ENCODE data around the gene PLXDC2.

The PLXDC2 gene

GRCh38 chr10:19946245-19946644, 130.0 kb downstream of the PLXDC2 start:
- no peak for DNase-seq

DNA sequence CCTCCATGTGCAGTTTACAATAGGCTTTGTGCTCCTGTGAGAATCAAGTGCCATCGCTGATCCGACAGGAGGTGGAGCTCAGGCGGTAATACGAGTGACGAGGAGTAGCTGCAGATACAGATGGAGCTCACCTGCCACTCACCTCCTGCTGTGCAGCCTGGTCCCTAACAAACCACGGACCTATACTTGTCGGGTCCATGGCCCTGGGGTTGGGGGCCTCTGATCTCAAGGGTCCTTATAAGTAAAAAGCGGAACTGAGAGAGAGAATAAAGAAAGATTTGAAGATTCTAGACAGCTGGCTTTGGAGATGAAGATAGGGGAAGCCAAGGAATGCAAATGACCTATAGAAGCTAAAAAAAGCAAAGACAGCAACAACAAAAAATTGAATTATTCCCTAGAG, 130.6 kb downstream of the PLXDC2 start:
- no peak for DNase-seq

GRCh38 chr10:19947215-19947614, 131.0 kb downstream of the PLXDC2 start:
- DNase-seq, result no peak

- DNase-seq, result no peak
Measured at GRCh38 chr10:19947656-19948055, 131.4 kb downstream of the PLXDC2 start.

DNA sequence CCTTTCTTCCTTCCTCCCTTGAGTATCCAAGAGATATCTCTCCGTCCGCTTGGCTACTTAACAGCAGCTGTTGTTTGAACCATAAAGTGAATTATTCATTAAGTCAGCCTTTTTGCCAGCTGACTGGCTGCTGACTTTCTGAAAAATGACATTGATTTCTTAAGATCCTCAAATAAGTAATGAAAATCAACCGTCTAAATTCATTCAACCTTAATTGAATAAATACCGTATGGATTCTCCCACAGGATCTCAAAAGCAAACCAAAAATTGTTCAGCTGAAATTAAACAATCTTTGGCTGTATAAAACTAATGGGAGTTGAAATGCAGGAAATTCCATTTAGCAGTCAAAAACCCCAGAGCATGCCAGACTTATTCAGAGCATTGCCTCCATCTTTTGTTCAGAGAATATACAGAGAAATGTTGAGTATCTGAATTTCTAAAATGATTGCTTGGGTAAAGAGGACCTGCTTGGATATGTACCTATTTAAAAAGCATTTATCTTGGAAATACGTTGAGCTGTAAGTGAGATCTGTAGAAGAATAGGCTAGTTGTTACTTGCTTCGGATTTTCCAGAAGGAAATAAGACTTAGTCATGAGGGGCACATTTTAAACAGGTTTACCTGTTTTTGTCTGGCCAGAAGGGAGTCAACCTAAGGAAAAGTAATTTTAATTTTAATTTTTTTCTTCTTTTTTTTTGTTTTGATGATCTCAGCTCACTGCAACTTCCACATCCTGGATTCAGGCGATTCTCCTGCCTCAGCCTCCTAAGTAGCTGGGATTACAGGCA, 136.2 kb downstream of the PLXDC2 start:
- no peak for DNase-seq

DNA sequence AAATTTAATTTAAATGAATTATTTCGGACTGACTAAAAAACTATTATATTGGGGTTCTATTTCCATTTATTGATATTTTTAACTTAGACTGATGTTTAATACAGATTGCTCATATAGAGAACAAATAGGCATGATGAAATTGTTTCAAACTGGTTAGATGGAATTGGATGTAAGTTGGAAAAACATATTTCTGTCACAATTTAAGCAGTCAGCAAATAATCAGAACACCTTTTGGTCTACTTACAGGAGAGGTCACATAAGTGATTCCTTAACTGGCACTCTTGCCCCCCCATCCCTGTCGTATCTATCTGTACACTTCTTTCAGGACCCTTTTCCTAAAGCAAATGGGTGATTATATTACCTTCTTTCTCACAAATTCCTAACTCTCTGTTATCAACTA, 138.4 kb downstream of the PLXDC2 start:
- no peak for DNase-seq

- no peak for DNase-seq
Measured at GRCh38 chr10:19956516-19957032, 140.3 kb downstream of the PLXDC2 start.

DNA sequence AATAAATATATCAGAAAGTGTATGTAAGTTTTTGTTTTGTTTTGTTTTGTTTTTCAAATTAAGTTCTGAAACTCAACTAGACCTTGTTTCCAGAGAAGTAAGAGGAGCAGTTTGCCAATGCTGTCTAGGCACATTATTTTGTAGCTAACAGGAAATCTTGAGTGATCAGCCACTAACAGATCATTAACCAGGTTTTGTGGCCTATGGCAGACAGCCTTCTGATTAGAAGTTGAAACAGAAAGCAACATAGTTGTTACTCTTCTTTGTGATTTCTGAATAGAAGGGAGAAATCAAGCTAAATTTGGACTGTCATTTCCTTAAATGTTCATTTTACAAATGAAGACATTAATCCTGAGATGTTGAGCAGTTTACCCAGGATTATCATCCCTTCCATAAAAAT, 142.6 kb downstream of the PLXDC2 start:
- DNase-seq, result no peak

DNA sequence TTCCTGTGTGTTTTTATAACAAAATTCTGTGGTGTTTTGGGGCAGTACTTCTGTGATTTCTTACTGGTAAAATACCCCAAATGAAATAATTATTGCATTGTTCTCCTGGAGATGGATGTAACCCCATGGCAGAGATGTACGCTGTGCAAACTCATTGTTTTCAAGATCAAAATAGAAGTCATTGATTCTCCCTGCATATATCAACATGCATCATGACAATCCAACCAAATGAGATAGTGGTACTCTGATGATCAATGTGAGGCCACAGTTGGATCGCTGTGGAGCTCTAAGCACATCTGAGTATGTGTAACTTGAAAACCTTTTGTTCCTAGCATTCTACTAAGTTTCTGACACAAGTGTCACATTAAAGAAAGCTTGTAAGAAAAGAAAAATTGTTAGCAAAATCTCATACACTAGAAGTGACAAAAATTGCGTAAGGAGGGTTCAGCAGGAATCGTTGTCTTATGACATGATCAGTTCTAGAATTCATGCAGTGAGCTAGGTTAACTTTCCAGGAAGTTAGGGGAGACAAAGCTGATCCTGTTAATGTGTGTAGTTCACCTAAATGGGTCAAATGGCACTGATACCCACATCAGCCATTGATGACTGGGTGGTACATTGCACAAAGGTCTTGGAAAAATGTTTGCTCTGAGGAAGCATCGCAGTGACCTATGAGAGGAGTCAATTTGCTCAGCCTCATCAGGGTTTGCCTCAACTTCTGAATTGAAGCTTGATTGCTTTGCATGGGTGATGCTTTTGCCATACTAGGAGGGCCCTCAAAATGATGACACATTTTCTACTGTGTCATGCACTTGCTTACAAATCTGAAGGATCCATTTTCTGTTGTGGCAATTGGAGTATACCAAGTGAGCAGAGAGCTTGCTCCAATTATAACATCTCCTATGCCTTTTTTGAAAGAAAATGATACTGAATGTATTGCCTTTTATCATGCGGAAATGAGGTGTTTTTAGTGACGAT, 145.1 kb downstream of the PLXDC2 start:
- no peak for DNase-seq

DNA sequence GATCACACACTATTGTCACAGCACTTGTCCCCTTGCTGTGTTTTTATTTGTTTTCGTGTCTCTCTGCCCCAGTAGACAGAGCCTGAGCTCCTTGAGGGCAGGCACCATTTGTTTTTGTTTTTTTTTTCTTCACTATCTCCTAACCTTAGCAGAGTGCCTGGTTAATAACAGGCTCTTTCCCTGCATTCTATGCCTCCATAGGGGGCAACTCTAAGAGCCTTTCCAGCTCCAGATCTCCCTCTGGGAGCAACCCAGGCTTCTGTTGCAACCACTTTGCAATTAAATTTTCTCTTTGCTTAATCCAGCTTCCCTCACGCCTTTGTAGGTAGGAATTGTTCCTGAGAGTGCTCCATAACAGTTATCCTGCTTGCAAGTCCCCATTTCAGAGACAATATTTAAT, 148.4 kb downstream of the PLXDC2 start:
- no peak for DNase-seq

GRCh38 chr10:19966751-19967150, 150.5 kb downstream of the PLXDC2 start:
- DNase-seq, result no peak

DNA sequence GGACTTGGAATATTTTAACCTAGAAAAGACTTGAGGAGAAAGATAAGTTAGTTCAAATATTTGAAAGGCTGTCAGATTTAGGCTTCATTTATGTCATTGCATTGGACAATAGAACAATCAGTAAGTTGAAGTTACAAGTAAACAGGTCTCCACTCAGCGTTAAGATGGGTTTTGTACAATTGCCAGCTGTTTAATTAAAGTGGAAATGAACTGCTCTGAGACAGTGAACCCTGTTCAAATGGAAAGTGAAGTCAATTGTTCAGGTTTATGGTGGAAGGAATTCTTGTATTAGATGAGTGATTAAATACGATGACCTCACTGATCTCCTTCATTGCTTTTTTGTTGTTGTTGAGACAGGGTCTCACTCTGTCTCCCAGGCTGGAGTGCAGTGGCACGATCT, 151.7 kb downstream of the PLXDC2 start:
- DNase-seq, result no peak

DNA sequence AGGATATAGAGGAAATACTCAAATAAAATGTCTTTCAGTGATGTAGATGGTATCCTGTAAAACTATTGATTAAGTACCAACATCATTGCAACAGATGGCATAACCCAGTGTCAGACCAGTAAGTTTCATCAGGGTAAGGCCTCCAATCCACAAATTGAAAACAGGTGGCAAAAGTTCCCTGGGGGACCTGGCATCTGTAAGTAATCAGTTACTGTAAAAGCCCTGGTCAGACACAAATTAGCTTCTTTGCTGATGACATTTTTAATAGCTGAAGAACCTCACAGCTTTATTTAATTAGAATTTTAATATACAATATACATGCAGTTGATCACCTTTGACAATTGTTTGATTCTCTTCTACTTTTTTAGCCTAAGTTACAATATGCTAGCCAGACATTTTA, 152.5 kb downstream of the PLXDC2 start:
- no peak for DNase-seq

DNA sequence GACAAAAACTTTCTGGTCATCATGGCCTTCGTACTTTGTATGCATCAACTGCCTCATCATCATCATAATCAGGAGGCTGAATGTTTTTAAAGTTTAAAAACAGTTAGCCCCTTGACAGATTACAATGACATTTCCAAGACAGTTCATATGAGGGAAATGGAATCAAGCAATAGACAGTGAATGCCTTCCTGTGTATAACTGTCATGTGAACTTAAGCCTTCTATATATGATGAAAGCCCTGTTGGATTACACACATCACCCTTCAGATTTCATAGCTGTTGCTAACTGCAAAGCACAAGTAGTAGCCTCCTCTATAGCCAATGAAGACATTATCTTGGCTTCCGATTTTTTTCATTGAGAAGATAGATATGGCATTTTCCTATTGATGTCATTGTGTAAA, 154.0 kb downstream of the PLXDC2 start:
- no peak for DNase-seq

DNA sequence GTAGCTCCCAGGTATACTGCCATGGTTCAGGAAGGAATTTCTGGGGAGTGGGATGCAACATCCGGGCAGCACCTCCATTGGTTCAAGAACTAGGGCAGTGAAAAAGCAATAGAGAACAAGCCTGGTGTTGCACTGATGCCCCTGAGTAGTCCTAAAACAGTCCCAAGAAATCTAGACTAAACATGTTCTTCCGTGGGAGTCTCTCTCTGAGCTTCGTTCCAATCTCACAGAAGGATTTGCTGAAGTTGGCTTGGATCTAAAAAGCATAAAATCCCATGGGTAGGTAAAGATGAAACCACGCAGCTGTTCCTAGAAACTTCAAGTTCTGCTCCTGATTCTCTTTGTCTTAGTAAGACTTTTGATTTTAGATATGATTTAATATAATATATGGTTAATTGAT, 154.5 kb downstream of the PLXDC2 start:
- DNase-seq, result no peak

- no peak for DNase-seq
Measured at GRCh38 chr10:19971343-19972052, 155.3 kb downstream of the PLXDC2 start.

DNA sequence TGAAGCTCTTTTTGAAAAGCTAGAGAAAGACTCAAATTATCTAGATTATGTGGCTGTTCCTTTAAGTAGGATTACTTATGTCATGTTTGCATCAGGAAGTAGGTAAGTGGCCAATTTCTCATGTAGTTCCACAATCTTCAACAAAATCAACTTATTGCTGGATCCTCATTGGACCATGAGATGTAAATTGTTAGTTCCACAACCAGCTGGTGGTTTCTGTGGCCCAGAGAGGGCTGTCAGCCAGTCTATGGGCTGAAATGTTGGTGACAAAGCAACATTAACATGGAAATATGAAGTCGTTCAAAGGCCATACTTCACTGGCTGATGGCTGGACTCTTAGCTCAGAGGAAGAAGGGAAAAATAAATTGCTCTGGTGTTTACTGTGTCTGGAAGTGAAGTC, 157.9 kb downstream of the PLXDC2 start:
- no peak for DNase-seq

DNA sequence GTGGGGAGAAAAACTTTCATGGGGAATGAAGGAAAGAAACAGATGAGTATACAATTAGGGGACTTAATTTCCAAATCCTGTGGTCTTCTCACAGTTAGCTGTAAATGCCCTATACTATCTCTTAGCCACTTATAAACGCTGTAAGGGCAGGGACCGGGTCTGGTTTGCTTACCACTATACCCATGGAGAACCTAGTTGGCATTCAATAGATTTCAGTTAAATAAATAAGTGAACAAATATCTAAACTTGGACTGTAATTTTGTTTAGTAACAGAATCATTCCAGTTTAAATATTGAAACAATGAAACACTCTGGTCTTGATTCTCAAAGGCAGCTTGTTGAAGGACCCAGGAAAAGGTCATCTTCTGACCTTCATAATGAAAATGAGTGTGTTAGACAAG, 158.3 kb downstream of the PLXDC2 start:
- DNase-seq, result no peak

- DNase-seq, result no peak
Measured at GRCh38 chr10:19977097-19977521, 160.9 kb downstream of the PLXDC2 start.

GRCh38 chr10:19979628-19980027, 163.4 kb downstream of the PLXDC2 start:
- DNase-seq, result no peak

DNA sequence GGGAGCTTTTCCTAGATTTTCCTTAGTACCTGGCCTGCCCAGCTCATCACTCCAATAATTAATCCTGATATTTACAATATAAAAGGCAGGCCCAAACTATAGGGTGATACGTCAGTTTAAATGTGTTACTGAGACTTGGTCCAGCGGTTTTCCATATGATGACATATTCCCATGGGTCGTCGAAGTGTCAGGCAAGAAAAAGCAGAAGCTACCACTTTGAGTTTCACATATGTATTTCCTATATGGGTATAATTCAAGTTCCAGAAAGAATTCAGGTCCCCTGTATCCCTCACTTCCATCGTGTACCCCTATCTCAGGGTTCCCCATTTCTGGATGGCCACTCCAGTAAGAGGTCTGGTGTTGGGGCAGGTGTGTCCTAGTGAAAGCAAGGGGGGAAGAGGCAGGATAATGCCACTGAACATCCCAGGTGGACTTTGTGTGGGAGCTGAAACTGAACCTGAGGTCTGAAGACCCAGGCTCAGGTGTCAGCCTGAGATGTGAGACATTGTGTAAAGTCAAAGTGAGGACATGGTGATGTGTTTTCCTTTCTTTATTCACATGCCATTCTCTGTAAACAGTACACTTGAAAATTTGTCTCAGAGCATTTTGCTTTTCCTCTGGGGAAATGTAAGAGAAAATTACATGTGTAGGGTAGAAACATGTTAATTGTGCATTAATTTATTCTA, 167.8 kb downstream of the PLXDC2 start:
- no peak for DNase-seq

DNA sequence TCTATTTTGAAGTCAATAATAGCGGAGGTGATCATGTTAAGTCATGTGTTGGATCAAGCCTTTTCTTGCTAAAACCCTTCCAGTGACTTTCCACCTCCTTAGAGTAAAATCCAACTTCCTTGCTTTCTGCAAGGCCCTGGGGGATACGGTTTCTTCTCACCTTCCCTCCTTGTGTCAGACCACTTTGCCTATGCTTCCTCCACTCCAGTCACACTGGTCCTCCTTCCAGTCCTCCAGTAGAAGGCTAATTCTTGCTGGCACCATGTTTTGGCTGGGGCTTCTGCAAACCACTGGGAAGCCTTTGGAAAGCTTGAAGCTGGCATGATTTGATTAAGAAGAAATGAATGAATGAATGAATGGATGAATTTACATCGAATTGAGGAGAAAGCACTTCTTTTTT, 169.5 kb downstream of the PLXDC2 start:
- no peak for DNase-seq

- DNase-seq, result no peak
Measured at GRCh38 chr10:19986591-19986990, 170.4 kb downstream of the PLXDC2 start.
